Ishikawa (cell line): ENCODE measurements around the gene APOF.

Experiments
- CEBPB ChIP-seq: IDR thresholded peaks from 2 replicates; pipeline ENCODE4 v1.6.1; 2012
- EP300 ChIP-seq: IDR thresholded peaks from 2 replicates; pipeline ENCODE4 v1.6.1; 2012; ENCODE audit warnings: borderline replicate concordance
- MAX ChIP-seq: IDR thresholded peaks from 2 replicates; pipeline ENCODE4 v1.6.1; 2012
- RAD21 ChIP-seq: IDR thresholded peaks from 2 replicates; pipeline ENCODE4 v1.6.1; 2012; ENCODE audit warnings: low read depth
- REST ChIP-seq: IDR thresholded peaks from 2 replicates; pipeline ENCODE4 v1.6.1; 2012; ENCODE audit warnings: low read depth, mild to moderate bottlenecking
- TAF1 ChIP-seq: IDR thresholded peaks from 2 replicates; pipeline ENCODE4 v1.6.1; 2012; ENCODE audit warnings: low read depth, mild to moderate bottlenecking
- YY1 ChIP-seq: IDR thresholded peaks from 2 replicates; pipeline ENCODE4 v1.6.1; 2012; ENCODE audit warnings: low read depth

GRCh38 chr12:56361487-56362129, 1.0 kb downstream of the APOF start:
- TF ChIP-seq EP300 (no peak), MAX (no peak), RAD21 (no peak), TAF1 (no peak), CEBPB (no peak), REST (no peak), YY1 (no peak)
